EH (cell line): ENCODE results near the gene PRDM11.

Experiments
- DNase-seq: peaks from one replicate; pipeline ENCODE4 v3.0.0-alpha.2; 2015; ENCODE audit warnings: low read depth

PRDM11 gene

GRCh38 chr11:45157247-45158209 is 11.1 kb downstream of the PRDM11 start:
- no peak for DNase-seq

- no peak for DNase-seq
Observed at GRCh38 chr11:45158210-45158731, 11.8 kb downstream of the PRDM11 start.

- no peak for DNase-seq
Observed at GRCh38 chr11:45158891-45159605, 12.6 kb downstream of the PRDM11 start.

- DNase-seq: no peak
Observed at GRCh38 chr11:45159781-45160365, 13.4 kb downstream of the PRDM11 start.

- DNase-seq: no peak
Observed at GRCh38 chr11:45161252-45162063, 15.0 kb downstream of the PRDM11 start.

GRCh38 chr11:45162064-45162375 is 15.6 kb downstream of the PRDM11 start:
- no peak for DNase-seq

- DNase-seq: no peak
Observed at GRCh38 chr11:45162916-45163879, 16.8 kb downstream of the PRDM11 start.

- no peak for DNase-seq
Observed at GRCh38 chr11:45163956-45164575, 17.6 kb downstream of the PRDM11 start.

GRCh38 chr11:45165386-45165785 is 18.9 kb downstream of the PRDM11 start:
- DNase-seq: no peak

GRCh38 chr11:45165806-45166603 is 19.6 kb downstream of the PRDM11 start:
- DNase-seq: no peak

GRCh38 chr11:45166604-45166897 is 20.1 kb downstream of the PRDM11 start:
- DNase-seq: no peak

- no peak for DNase-seq
Observed at GRCh38 chr11:45167283-45167682, 20.8 kb downstream of the PRDM11 start.

- DNase-seq: no peak
Observed at GRCh38 chr11:45168366-45169130, 22.1 kb downstream of the PRDM11 start.

- no peak for DNase-seq
Observed at GRCh38 chr11:45169310-45170072, 23.1 kb downstream of the PRDM11 start.

- DNase-seq: no peak
Observed at GRCh38 chr11:45170484-45170883, 24.0 kb downstream of the PRDM11 start.

- no peak for DNase-seq
Observed at GRCh38 chr11:45171550-45171949, 25.1 kb downstream of the PRDM11 start.

GRCh38 chr11:45173064-45173463 is 26.6 kb downstream of the PRDM11 start:
- no peak for DNase-seq
